Measurements from ENCODE around the gene UBE2E2.

The UBE2E2 gene

DNA sequence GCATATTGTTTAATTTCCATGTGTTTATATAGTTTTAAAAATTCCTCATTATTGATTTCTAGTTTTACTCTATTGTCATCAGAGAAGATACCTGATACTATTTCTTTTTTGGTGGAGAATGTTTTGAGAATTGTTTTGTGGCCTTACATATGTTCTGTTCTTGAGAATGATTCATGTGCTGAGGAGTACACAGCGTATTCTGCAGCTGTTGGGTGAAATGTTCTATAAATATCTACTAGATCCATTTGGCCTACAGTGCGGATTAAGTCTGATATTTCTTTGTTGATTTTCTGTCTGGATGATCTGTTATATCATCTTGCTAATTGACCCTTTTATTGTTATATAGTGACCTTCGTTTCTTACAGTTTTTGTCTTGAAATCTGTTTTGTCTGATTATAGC, 109.7 kb downstream of the UBE2E2 start:
- no peak for TF ChIP-seq CTCF (IDR thresholded peaks at IDR 0.05; ENCODE audit: borderline replicate concordance, extremely low read depth, low read length, poor library complexity, severe bottlenecking)
- TF ChIP-seq EZH2 (IDR thresholded peaks at IDR 0.05; ENCODE audit: borderline replicate concordance, low read depth, low read length, severe bottlenecking): no peak
- H3K4me2 ChIP-seq (ENCODE audit: insufficient read depth, low read length): no peak overlapping the region
- ATAC-seq (ENCODE audit: insufficient read depth, low read depth): no peak

DNA sequence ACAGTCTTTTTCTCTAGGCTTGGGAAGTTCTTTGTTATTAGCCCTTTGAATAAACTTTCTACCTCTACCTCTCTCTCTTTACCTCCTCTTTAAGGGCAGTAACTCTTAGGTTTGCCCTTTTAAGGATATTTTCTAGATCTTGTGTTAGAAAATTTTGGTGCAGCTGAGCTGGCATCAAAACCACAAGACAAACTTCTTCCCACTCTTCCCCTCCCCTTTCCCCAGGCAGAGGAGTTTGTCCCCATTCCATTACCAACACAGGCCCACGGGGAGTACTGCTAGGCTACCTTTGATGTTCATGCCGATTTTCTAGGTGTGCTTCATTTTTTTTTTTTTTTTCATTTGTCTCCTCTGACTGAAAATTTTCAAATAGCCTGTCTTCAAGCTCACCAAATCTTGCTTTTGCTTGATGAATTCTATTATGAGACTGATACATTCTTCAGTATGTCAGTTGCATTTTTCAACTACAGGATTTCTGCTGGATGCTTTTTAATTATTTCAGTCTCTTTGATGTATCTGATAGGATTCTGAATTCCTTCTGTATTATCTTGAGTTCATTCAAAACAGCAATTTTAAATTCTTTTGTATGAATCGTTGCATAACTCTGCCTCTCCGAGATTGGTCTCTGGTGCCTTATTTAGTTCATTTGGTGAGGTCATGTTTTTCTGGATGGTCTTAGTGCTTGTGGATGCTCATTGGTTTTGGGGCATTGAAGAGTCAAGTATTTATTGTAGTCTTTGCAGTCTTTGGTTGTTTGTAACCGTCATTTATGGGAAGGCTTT, 112.0 kb downstream of the UBE2E2 start:
- H3K4me3 ChIP-seq (ENCODE audit: low read depth in 1 of 2, low read length in 2 of 2): no peak overlapping the region
- no peaks in the 10 kb centered on the region for H3K79me2 ChIP-seq (ENCODE audit: insufficient read depth, low read length)
- no peak overlapping the region for H3K27ac ChIP-seq (ENCODE audit: low read length)
- no peaks in the 10 kb centered on the region for H4K20me1 ChIP-seq (ENCODE audit: insufficient read depth, low read length)
- no peaks in the 10 kb centered on the region for H3K9me3 ChIP-seq (ENCODE audit: insufficient read depth, low read length, severe bottlenecking)
- H3K4me1 ChIP-seq (ENCODE audit: insufficient read depth, low read length): 0 out of 2 replicates have a peak, but pooled peaks cover 4% of the 10 kb centered on the region
- no peak overlapping the region for H3K9ac ChIP-seq (ENCODE audit: low read depth, low read length)
- no peak overlapping the region for H3K4me2 ChIP-seq (ENCODE audit: insufficient read depth, low read length)
- no peak for TF ChIP-seq EZH2 (IDR thresholded peaks at IDR 0.05; ENCODE audit: borderline replicate concordance, low read depth, low read length, severe bottlenecking)
- no peak for TF ChIP-seq CTCF (IDR thresholded peaks at IDR 0.05; ENCODE audit: borderline replicate concordance, extremely low read depth, low read length, poor library complexity, severe bottlenecking)
- H3K36me3 ChIP-seq (ENCODE audit: insufficient read depth, low read length): no peaks in the 10 kb centered on the region
- no peaks in the 10 kb centered on the region for H3K27me3 ChIP-seq (ENCODE audit: insufficient read depth, low read length, poor library complexity)
- no peak overlapping the region for H2AFZ ChIP-seq (ENCODE audit: low read depth, low read length)
- DNase-seq (no peak), ATAC-seq (ENCODE audit: insufficient read depth, low read depth) (no peak)

More for the DNA sequence above, 109.7 kb downstream of the UBE2E2 start:
- 0 out of 2 replicates have a peak, but pooled peaks cover 4% of the 10 kb centered on the region for H3K4me1 ChIP-seq (ENCODE audit: insufficient read depth, low read length)
- H3K9me3 ChIP-seq (ENCODE audit: insufficient read depth, low read length, severe bottlenecking): no peaks in the 10 kb centered on the region
- H3K36me3 ChIP-seq (ENCODE audit: insufficient read depth, low read length): no peaks in the 10 kb centered on the region
- no peaks in the 10 kb centered on the region for H3K27me3 ChIP-seq (ENCODE audit: insufficient read depth, low read length, poor library complexity)
- no peak for DNase-seq
- no peak overlapping the region for H3K27ac ChIP-seq (ENCODE audit: low read length)
- no peak overlapping the region for H3K9ac ChIP-seq (ENCODE audit: low read depth, low read length)
- no peaks in the 10 kb centered on the region for H3K79me2 ChIP-seq (ENCODE audit: insufficient read depth, low read length)
- H3K4me3 ChIP-seq (ENCODE audit: low read depth in 1 of 2, low read length in 2 of 2): no peak overlapping the region
- no peak overlapping the region for H2AFZ ChIP-seq (ENCODE audit: low read depth, low read length)
- H4K20me1 ChIP-seq (ENCODE audit: insufficient read depth, low read length): no peaks in the 10 kb centered on the region

DNA sequence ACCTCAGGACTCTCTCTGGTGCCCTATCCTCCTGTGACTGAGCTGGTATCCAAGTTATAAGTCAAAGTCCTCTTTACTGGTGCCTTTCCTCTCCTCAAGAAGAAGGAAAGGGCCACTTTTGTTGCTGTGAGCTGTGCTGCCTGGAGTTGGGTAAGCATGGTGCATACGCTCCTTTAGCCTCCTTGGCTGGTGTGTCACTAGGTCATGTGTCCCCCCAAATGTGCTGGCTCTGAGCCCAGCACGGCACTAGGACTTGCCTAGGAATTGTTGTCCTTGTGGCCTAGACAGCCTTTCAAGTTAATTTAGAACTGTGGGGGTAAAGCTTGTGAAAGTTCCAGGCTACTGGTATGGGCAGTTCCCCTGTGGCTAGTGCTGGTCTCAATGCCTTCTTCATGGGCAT, 113.8 kb downstream of the UBE2E2 start:
- ATAC-seq (ENCODE audit: insufficient read depth, low read depth): no peak
- no peaks in the 10 kb centered on the region for H3K79me2 ChIP-seq (ENCODE audit: insufficient read depth, low read length)
- no peaks in the 10 kb centered on the region for H3K9me3 ChIP-seq (ENCODE audit: insufficient read depth, low read length, severe bottlenecking)
- no peak overlapping the region for H3K27ac ChIP-seq (ENCODE audit: low read length)
- no peak overlapping the region for H2AFZ ChIP-seq (ENCODE audit: low read depth, low read length)
- no peak for DNase-seq
- H4K20me1 ChIP-seq (ENCODE audit: insufficient read depth, low read length): no peaks in the 10 kb centered on the region
- no peaks in the 10 kb centered on the region for H3K27me3 ChIP-seq (ENCODE audit: insufficient read depth, low read length, poor library complexity)
- TF ChIP-seq EZH2 (IDR thresholded peaks at IDR 0.05; ENCODE audit: borderline replicate concordance, low read depth, low read length, severe bottlenecking): no peak
- H3K9ac ChIP-seq (ENCODE audit: low read depth, low read length): no peak overlapping the region
- no peak overlapping the region for H3K4me2 ChIP-seq (ENCODE audit: insufficient read depth, low read length)
- H3K4me1 ChIP-seq (ENCODE audit: insufficient read depth, low read length): 0 out of 2 replicates have a peak, but pooled peaks cover 4% of the 10 kb centered on the region
- H3K4me3 ChIP-seq (ENCODE audit: low read depth in 1 of 2, low read length in 2 of 2): no peak overlapping the region
- no peaks in the 10 kb centered on the region for H3K36me3 ChIP-seq (ENCODE audit: insufficient read depth, low read length)
